HG03565 (cell line): ENCODE measurements around the gene STXBP4.
"Not testable (repeated sequence)": the region's sequence is repeated elsewhere in the genome, so short reads cannot be mapped to it uniquely, and the experiment has no call there.

Experiments
- ATAC-seq: cut with Tn5 transposase; IDR thresholded peaks from one replicate; pipeline ENCODE4 v1.9.1; 2021; ENCODE audit warnings: mild to moderate bottlenecking, moderate library complexity; ENCODE audit not compliant: unreplicated experiment

STXBP4 gene

DNA sequence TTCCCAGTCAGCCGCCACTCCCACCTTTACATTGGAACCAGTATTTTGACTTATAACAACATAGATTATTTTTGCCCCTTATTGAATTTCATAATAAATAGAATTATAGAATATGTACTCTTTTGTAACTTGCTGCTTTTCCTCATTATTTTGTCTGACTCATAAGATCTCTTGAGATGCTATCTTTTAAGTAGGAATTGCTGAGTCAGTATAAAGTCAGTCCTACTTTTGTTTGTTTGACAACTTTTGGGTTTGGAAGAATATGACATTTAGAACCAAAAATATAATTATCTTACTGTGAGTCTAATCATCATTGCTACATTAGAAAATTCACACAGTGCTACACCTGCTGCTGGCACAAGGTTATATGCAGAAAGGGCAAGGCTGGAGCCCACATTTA, 69.7 kb downstream of the STXBP4 start:
- no peak for ATAC-seq

DNA sequence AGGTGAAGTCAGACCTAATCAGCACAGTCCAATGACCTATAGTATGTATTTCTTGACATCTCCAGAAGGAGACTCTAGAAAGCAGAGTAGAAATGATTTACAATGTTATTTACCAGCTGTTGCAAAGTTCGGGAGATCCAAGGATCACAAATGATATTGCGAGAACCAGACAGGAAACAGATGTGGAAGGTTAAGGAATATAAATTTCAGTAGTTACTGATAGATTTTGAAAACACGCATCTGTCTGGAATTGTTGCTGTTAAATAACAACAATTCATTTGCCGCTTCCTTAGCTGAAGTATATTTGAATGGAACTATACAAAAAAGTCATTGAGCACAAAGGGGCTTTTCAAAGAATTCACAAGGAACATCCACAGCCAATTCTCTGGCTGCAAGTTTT, 72.0 kb downstream of the STXBP4 start:
- ATAC-seq, result no peak

DNA sequence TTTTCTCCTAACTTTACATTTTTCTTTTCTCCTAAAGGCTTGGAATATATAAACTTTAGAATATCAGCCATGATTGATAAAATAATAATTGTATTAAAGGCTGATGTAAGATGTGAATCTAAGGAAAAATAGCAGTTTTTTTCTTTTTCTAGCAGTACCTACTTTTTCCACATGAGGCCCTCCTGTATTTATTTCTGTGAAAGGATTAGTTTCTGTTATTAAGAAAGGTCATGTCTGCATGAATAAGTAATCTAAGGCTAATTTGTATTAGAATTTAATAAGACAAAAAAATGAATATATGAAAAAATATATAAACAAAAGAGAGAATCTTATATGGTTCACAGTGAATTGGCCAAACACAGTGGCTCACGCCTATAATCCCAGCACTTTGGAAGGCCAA, 85.3 kb downstream of the STXBP4 start:
- no peak for ATAC-seq

DNA sequence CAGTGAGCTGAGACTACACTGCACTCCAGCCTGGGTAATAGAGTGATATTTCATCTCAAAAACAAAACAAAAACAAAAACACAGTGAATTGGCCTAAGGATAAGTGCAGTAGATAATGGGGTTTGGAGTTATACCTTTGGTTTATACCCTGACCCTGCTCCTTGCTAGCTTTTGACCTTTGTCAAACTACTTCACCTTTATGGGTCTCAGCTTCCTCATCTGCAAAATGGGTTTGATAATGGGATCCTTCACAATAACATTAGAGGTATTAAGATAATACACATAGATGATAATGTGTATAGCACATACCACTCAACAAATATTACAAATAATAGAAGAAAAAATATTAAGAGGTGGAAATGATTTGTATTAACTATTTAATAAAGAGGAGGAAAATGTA, 85.9 kb downstream of the STXBP4 start:
- ATAC-seq, result no peak

DNA sequence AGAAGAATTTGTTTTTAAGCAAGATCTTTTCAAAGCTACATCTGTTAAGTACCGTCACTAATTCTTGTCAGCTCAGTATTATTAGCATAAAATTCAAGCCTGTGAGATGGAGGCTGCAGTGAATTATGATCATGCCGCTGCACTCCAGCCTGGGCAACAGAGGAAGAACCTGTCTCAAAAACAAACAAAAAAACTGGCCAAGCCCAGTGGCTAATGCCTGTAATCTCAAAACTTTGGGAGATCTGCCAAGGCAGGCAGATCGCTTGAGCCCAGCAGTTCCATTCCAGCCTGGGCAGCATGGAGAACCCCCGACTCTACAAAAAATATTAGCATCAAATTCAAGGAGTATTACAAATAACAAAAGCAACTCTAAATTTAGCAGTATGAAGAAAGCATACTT, 88.0 kb downstream of the STXBP4 start:
- ATAC-seq, result no peak

DNA sequence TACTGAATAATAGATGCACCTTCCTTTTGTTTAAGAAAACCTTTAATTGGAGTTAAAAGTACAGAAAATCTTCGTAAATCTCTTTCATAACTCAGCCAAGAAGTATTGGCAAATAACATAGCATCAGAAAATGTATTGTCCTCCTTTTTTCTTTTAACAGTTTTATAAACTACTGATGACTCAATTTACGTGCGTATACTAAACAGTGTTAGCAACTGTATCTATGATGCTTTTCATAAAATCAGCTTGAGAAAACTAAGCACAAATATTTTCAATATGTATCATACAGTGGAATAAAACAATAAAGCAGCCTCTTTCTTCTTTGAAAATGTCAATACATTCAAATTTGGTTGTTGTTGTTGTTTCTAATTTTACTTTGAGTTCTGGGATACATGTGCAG, 88.6 kb downstream of the STXBP4 start:
- no peak for ATAC-seq

DNA sequence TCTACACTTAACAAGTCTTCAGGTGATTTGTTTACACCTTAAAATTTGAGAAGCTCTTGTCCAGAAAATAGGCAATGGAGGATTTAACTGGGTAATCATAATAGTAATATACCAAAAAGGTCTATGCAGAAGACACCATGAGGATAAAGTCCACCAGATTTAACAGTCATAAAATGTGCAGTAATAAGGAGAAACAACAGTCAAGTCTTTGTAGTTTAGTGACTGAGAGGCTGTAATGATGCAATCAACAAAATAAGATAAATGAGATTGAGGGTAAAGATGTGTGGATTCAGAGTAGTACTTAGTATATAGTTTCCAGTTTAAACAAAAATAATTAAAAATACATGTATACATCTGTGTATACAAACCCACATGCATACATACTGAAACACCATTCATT, 91.2 kb downstream of the STXBP4 start:
- ATAC-seq, result no peak

DNA sequence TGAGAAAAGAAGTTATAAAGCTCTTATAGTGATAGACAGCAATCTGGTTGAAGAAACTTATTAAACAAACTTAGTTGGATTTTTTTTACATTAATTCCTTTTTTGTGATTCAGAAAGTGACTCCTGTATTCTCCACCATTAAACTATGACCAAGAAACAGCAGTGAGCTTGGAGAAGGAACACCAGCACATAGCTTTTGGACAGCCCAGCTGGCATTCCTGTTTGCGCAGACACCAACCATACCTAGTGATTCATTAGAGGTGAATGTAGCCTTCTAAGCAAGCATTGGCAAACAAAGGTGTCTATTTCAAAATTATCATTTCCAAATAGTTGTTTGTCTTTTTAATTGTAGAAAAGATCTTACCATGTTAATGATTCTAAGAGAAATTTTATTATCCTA, 94.4 kb downstream of the STXBP4 start:
- no peak for ATAC-seq

DNA sequence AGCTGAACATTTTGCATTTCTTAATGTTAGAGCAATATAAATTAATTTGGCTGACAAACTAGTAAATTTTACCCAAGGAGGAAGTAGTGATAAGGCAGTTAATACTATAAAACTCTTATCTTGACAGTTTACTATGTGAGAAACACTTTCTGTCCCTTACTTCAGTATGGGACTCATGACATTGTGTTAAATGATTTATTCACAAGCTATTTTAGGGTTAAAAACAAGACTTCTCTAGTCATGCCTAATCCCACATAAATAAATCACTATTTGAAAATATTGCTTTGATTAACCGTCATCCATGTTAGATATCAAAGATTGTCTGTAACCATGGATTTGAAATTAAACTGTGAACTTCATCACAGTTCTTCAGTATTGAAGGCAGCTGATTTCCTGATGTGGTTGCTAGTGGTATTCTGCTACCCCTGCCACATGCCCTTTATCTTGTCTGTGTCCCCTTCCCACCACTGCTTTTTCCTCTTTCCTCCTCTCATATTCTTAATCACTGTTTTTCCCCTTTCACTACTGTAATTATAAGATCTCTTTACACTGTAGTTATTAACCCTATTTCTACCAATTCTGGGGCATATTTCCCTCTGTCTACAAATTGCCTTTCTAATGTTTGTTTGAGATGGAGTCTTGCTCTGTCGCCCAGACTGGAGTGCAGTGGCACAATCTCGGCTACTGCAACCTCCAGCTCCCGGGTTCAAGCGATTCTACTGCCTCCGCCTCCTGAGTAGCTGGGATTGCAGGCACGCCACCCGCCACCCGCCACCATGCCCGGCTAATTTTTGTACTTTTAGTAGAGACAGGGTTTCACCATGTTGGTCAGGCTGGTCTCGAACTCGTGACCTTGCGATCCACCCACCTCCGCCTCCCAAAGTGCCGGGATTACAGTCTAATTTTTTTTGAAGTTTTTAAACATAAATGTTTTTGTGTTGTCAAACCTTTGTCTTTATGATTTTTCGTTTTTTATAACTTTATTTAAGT, 95.6 kb downstream of the STXBP4 start:
- no peak for ATAC-seq

DNA sequence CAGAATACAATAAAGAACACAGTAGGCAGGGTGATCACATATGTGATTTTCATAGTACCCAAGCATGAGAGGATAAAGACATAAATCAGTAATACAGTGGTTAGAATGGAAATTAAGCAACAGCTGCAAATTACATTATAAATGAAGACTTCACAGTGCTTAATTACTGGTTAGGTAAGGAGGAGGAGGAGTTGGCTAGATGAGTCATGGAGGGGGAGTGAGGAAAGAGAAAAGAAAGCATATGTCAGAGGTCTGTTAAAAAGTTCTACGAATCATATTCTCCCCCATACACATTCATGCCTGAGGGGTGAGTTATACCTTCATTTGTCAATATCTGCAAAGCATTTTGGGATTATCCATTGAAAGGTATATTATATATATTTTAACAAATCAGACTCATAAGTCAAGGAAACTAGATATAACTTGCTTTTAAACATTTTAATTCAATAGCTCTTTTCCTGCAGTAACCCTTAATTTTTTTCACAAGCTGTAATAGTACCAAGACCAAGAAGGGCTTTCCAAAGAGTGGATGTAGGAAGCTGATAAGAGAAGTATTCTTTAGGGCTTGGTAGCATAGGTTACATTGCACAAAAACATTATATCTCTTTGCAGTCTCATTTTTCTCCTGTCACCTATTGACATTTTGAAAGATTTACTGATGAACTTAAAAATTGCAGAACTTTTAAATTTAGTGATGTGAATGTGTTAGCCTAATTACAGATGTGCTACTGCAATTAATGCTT, 99.3 kb downstream of the STXBP4 start:
- ATAC-seq, result no peak

DNA sequence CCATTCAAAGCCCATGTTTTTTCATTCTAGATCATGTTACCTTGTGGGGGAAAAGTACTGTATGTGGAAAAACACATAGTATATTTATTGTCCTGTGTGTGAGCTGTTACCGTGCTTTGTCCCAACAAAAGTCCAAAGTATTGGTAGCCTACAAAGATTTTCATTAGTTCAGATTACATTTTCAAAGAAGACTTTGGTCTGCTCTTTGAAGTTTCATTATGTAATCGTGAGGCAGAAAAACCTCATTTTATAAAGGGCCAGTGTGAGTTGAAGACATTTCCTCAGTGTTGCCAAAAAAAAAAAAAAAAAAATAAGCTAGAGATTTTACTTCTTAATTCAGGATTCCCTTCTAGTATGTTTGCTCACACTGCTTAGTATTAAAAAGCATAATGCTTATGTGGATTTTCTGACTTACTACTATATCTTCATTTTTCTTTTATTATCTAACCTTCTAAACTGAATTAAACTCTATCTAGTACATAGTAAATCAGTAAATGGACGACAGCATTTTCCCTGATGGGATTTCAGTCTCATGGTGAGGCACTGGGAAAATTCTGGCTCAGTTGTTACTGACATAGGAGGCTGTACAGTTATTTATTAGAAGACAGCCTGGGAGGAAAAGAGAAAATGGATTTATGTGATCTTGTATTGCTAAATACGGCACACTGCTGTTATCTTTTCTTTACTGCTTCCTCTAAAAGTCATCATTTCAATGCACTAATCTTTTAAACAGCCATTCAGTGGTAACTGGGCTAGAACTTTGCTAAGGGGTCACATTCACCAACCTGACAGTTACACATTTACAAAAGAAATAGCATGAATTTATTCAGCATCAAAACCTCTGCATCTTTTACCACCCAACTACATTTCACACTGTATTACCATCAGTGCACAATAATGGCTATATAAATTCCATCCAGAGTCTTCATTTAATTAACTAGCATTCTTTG, 100.6 kb downstream of the STXBP4 start:
- no peak for ATAC-seq

DNA sequence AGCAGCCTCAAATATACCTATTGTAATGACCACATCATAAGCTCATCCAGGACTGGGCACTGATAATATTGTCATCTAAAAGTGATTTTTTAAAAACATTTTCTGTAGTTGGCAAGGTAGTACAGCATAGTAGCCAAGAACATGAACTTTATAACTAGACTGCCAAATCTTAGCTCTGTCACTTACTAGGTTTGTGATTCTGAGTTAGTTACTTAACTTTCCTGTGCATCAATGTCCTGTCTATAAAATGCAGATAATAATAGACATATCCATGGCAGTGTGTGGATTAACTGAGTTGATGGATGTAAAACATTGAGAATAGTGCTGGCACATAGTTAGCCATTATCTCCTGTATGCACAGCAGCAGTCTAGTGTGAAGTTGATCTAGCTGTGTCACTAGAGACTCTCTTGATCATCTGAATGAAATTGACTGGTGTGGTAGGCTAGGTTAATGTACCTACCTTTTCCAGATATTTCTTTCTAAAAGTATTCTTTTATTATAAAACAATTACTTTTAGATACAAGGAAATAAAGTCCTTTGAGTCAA, 101.5 kb downstream of the STXBP4 start:
- no peak for ATAC-seq

DNA sequence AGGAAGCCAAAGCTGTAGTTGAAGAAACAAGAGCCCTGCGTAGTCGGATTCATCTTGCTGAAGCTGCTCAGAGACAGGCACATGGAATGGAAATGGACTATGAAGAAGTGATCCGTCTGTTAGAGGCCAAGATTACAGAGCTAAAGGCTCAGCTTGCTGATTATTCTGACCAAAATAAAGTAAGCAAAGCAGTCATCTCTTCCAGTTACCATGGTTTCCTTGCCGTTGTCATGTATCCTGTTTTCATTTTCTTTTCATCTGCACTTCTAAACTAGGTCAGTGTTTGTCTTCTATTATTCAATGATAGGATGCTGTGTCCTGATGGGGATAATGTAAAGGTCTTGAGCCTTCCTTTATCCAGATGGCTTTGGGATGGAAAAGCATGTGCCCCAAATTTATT, 104.3 kb downstream of the STXBP4 start:
- no peak for ATAC-seq

DNA sequence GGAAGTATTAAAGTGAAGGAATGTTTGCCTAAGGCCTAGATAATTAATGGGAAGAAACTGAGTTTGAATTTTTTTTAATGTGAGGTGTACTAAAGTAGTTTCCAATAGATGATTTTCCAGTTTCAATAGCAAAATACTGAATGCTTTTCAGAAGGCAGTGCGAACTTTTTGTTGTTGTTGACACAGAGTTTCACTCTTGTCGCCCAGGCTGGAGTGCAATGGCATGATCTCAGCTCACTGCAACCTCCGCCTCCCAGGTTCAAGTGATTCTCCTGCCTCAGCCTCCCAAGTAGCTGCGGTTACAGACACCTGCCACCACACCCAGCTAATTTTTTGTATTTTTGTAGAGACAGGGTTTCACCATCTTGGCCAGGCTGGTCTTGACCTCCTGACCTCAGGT, 104.9 kb downstream of the STXBP4 start:
- not testable (repeated sequence) for ATAC-seq

DNA sequence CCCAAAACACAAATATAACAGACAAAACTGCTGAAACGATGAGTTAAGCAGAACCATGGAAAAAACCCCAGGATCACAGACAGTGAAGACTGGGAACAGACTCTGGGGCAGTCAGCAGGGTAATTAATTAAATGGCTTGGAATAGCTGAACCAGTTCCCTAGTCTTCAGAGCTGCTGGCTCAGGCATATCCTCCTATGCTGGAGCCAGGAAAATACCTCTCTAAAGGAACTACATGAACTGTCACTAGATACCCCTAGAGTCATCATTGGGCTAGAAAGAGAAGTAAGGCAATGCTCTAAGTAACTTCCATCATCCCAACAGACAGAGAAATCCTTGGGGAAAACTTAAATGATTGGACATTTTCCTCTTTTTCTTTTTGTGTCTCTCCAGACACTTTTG, 113.0 kb downstream of the STXBP4 start:
- ATAC-seq, result no peak

DNA sequence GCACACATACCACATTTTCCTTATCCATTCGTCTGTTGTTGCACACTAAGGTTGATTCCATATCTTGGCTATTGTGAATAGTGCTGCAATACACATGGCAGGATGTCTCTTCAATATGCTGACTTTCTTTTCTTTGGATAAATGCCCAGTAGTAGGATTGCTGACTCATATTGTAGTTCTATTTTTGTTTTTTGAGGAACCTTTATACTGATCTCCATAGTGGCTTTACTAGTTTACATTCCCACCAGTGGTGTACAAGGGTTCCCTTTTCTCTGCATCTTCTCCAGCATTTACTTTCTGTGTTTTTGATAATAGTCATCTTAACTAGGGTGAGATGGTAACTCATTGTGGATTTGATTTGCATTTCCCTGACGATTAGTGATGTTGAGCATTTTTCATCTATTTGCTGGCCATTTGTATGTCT, 118.1 kb downstream of the STXBP4 start:
- ATAC-seq, result no peak

DNA sequence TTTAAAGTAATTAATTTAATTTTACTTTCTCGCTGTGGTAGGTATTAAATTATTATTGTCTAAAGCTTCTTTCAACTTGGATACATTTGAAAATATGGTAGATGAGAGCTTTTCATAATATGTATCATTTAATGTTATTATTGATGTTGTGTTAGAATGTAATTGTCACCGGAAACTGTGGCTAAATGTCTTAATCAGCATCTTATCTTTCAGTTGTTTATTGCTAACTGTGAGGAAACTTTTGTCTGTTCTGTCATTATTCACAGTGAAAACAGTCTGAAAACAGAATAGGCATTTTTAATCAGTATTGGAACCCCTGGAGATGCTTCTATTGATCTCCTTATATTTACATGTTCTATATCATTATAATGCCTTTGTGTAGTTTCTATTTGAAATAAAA, 120.7 kb downstream of the STXBP4 start:
- no peak for ATAC-seq

DNA sequence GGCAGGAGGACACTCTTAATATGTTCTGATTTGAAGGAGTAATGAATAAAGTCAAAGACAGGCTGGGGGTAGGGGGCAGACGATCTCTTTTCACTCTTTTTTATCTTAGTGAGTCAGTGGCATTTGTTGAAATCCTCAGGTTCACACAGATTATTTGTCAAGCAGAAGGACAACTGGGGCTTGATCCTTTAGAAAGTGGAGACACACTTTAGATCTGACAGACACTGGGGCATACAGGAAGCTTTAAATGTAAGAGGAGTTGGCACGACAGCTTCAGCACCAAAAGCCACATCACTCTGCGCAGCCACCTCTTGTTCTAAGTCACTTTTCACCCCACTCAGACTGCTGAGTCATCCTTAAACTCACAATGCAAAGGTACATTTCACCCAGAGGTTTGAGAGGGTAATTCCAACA, 121.5 kb downstream of the STXBP4 start:
- ATAC-seq, result peak; percentile 98

DNA sequence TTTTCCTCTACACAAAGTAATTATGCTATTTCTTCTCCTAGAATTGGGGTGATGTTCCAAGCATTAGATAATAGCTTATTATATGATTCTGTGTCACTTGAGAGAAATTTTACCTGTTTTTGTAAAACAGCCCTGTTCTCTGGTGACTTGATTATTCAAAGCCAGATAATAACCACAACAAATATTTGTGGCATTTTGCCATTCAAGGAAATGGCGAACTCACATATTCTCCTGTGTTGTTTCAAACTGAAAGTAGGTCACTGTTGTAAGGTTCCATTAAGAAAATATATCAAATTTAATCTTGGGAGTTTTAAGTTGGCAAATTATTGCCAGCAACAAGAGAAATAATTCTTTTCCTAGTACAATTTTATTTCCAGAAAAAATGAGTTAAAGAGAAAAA, 124.8 kb downstream of the STXBP4 start:
- ATAC-seq, result no peak

DNA sequence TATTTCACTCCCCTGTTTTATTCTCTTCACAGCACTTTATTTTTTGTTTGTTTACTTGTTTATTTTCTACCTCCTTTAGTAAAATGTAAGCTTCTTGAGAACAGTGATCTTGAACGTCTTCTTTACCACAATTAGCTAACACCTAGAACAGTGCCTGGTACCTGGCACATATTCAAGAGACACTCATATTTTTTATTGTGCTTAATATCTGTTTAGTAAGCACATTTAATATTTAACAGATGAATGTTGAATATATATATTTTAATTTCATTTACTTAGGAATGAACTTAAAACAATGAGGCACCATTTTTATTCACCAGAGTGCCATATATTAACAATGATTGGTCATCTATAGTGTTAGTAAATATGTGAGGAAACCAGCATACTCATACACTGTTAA, 130.2 kb downstream of the STXBP4 start:
- no peak for ATAC-seq

DNA sequence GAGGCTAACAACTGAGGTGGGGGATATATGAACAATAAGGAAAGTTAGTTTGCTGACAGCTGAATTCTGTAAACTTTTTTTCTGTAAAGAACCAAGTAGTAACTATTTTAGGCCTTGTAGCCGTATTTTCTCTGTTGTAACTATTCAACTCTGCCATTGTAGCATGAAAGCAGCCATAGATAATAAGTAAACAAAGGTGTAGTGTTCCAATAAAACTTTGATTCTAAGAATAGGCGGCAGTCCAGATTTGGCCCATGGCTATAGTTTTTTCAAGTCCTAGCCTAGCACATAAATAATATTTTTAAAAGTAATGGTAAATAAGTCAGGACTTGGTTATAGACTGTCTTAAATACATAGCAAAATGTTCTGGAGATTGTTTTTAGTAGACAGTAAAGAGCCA, 142.0 kb downstream of the STXBP4 start:
- ATAC-seq, result no peak
